ENCODE data around the gene H2BK1.

The H2BK1 gene

GRCh38 chr7:151168787-151169162, 41.5 kb downstream of the H2BK1 start:
- TF ChIP-seq, protein P1, sequence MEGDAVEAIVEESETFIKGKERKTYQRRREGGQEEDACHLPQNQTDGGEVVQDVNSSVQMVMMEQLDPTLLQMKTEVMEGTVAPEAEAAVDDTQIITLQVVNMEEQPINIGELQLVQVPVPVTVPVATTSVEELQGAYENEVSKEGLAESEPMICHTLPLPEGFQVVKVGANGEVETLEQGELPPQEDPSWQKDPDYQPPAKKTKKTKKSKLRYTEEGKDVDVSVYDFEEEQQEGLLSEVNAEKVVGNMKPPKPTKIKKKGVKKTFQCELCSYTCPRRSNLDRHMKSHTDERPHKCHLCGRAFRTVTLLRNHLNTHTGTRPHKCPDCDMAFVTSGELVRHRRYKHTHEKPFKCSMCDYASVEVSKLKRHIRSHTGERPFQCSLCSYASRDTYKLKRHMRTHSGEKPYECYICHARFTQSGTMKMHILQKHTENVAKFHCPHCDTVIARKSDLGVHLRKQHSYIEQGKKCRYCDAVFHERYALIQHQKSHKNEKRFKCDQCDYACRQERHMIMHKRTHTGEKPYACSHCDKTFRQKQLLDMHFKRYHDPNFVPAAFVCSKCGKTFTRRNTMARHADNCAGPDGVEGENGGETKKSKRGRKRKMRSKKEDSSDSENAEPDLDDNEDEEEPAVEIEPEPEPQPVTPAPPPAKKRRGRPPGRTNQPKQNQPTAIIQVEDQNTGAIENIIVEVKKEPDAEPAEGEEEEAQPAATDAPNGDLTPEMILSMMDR (IDR thresholded peaks at IDR 0.05), result no peak

DNA sequence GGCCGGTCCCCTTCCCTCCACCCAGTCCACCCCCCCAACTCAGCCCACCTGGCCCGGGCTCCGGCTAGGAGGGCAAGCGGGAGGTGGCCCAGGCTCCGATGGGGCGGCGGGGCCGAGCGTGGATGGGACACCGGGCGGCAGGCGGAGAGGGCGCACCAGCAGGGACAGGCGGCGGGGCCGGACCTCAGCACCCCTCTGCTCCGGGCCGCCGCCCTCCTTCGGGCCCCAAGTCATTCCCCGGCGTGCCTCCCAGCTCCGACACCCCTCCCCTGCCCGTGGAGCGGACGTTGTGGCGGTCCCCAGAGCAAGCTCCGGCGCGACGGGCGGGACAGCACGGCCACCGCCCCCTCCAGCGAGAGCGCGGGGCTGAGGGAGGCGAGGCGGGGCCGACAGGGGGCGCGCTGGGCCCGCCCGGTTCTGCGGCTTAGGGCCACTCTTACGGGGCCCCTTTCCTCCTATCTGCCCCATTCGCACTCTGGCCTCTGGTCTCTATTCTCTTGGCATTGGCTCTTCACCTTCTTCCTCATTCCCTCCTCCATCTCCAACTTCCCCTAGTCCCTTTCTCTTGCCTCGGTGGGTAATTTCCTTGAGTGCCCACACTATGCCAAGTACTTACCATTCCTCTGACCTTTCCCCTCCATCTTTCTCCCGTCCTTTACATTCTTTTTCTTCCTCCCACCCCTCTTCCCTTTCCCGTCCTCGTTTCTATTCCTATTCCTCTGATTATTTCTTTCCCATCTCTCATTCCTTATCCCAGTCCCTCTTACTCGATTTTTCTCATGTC, 42.1 kb downstream of the H2BK1 start:
- TF ChIP-seq, protein P1 (IDR thresholded peaks at IDR 0.05), result peak; percentile 62

DNA sequence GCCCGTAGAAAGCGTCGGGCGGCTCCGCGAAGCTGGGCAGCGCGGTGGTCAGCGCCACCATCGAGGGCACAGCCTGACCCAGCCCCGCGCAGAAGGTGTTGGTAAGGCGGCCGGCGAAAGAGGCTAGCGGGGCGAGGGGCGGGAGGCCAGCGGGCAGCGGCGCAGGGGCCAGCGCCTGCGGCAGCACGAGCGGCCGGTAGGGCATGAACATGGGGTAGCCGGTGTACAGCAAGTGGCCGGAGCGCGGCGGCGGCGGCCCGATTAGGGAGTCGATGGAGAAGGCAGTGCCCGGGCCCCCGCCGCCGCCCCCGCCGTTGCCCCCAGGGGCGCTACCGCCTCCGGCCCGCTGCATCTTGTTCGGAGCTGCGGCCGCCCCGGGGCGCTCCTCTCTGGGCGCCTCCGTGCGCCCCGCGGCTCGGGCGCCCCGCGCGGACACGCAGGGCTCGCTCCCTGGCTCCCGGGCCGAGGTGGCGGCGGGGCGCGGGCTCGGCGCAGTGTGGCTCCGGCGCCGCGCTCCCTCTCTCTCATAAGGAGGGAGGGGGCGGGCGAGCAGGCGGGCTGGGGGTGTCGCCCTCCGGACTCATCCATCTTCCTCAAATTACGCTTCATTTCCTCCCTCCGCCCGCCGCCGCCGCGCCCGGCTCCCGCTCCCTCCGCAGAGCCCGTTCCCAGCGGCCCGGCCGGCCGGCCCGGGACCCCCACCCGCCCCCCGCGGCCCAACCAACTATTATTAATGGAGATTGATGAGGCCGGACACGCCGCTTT, 42.9 kb downstream of the H2BK1 start, which contains the start of gene GBX1:
GBX1 (minus strand) TSS at position 498 of the 765 bp plus-strand sequence; CDS start at position 352, 146 bp downstream.
- TF ChIP-seq, protein P1 (IDR thresholded peaks at IDR 0.05), result 0 out of 2 replicates have a peak, but pooled peaks have one; percentile 8

DNA sequence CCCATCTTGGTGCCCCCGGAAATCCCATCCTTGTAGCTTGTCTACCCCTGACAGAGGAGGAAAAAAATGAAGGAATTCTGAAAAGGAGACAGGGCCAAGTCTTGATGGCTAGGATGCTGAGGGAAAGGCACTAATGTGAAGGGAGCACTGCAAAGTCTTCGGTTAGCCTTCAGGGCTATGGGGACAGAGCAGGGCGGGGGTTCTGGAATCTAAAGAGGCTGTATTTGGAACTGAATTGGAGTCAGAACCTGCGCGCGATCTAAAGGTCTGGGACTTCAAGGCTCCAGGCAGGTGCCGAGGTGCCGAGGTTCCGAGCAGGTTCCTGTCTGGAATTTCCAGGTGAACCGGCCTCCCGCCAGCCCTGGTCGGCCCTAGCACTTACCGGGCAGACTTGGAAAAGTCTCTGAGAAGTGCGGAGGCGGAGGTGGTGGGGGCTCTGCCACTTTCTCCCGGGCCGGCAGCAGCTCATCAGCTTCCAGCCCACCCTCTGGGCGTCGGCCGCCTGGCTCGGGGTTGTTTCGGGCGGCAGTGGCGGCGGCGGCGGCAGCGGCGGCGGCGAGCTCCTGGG, 43.6 kb downstream of the H2BK1 start:
- TF ChIP-seq, protein P1 (IDR thresholded peaks at IDR 0.05), result no peak

DNA sequence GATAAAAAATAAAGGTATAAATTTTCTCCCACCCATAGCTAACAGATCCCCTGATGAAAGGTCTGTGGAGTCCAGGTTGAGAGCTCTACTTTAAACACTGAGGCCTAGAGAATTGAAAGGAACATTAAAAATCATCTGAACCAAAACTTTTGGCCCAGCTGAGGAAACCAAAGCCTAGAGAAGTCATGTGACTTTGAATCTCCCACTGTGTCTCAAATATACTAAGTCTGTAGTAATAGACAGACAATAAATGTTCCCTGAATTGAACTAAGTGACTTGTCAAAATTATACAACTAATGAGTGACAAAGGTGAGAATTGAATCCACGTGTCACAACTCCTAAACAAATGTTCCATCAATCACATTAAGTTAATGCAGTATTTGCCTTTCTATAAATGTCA, 48.5 kb downstream of the H2BK1 start:
- TF ChIP-seq, protein P1 (IDR thresholded peaks at IDR 0.05), result no peak
